ENCODE results near the gene MARCHF4. TPM values are rescaled to one million over a fixed set of nuclear protein-coding genes. Genes with fewer than 3 reads are reported as not detected.

Gene MARCHF4
- polyA plus RNA-seq, 3 donors from 2014 or later: 0.19 TPM; not detected in 2

GRCh38 chr2:216379977-216380376 is 7.7 kb upstream of the MARCHF4 start:
- Mint-ChIP-seq H3K27ac (no peak overlapping the region), H3K36me3 (peaks cover 0 to 4% (median 0%) of the 10 kb centered on the region in 3 donors), H3K4me3 (no peak overlapping the region), H3K27me3 (ENCODE audit: low read depth in 3 of 3) (peaks cover 0 to 12% (median 2%) of the 10 kb centered on the region in 3 donors), H3K9me3 (no peaks in the 10 kb centered on the region), H3K4me1 (no peaks in the 10 kb centered on the region)
- no peak for DNase-seq

GRCh38 chr2:216375286-216375685 is 3.0 kb upstream of the MARCHF4 start:
- DNase-seq: no peak
- Mint-ChIP-seq H3K27me3 (ENCODE audit: low read depth in 3 of 3) (peaks cover 20 to 43% (median 21%) of the 10 kb centered on the region in 3 donors), H3K27ac (no peak overlapping the region), H3K36me3 (peaks cover 0 to 4% (median 0%) of the 10 kb centered on the region in 3 donors), H3K9me3 (peaks cover 0 to 8% (median under 1%) of the 10 kb centered on the region in 6 donors), H3K4me3 (no peak overlapping the region), H3K4me1 (peaks cover 14 to 16% of the 10 kb centered on the region in 2 donors)

- Mint-ChIP-seq H3K9me3 (peaks cover 0 to 9% (median 1%) of the 10 kb centered on the region in 6 donors), H3K27me3 (ENCODE audit: low read depth in 3 of 3) (peaks cover 23 to 49% (median 26%) of the 10 kb centered on the region in 3 donors), H3K27ac (no peak overlapping the region), H3K4me3 (no peak overlapping the region), H3K36me3 (peaks cover 0 to 4% (median 0%) of the 10 kb centered on the region in 3 donors), H3K4me1 (peaks cover 14 to 16% of the 10 kb centered on the region in 2 donors)
- DNase-seq: no peak
These were observed 1.6 kb upstream of the MARCHF4 start for GRCh38 chr2:216373896-216374295.

- Mint-ChIP-seq H3K4me3 (peak overlapping the region in 2 of 5 donors; percentile 5 to 57), H3K9me3 (peaks cover 0 to 9% (median 1%) of the 10 kb centered on the region in 6 donors), H3K27me3 (ENCODE audit: low read depth in 3 of 3) (peaks cover 22 to 58% (median 26%) of the 10 kb centered on the region in 3 donors), H3K4me1 (peaks cover 14 to 16% of the 10 kb centered on the region in 2 donors), H3K36me3 (peaks cover 0 to 4% (median 0%) of the 10 kb centered on the region in 3 donors), H3K27ac (no peak overlapping the region)
- DNase-seq: no peak
These were observed 543 bp upstream of the MARCHF4 start for GRCh38 chr2:216372761-216373291.

GRCh38 chr2:216370961-216371712 is 1.1 kb downstream of the MARCHF4 start:
- no peak for DNase-seq
- peaks cover 0 to 9% (median 1%) of the 10 kb centered on the region in 6 donors for H3K9me3 Mint-ChIP-seq
- H3K27me3 Mint-ChIP-seq (ENCODE audit: low read depth in 3 of 3): peaks cover 27 to 58% (median 32%) of the 10 kb centered on the region in 3 donors
- H3K27ac Mint-ChIP-seq: no peak overlapping the region
- peak overlapping the region in 3 of 5 donors; percentile 1 to 33 (median 18) for H3K4me3 Mint-ChIP-seq
- peaks cover 14 to 16% of the 10 kb centered on the region in 2 donors for H3K4me1 Mint-ChIP-seq
- H3K36me3 Mint-ChIP-seq: peaks cover 0 to 4% (median 4%) of the 10 kb centered on the region in 3 donors

- H3K36me3 Mint-ChIP-seq: peaks cover 0 to 4% (median 4%) of the 10 kb centered on the region in 3 donors
- no peak overlapping the region for H3K4me3 Mint-ChIP-seq
- no peak for DNase-seq
- H3K27ac Mint-ChIP-seq: no peak overlapping the region
- H3K27me3 Mint-ChIP-seq (ENCODE audit: low read depth in 3 of 3): peaks cover 27 to 52% (median 32%) of the 10 kb centered on the region in 3 donors
- peaks cover 0 to 9% (median 1%) of the 10 kb centered on the region in 6 donors for H3K9me3 Mint-ChIP-seq
- H3K4me1 Mint-ChIP-seq: peaks cover 14 to 16% of the 10 kb centered on the region in 2 donors
These were observed 2.5 kb downstream of the MARCHF4 start for GRCh38 chr2:216369821-216370220.

- DNase-seq: no peak
- H3K27ac Mint-ChIP-seq: no peak overlapping the region
- H3K4me3 Mint-ChIP-seq: no peak overlapping the region
- H3K36me3 Mint-ChIP-seq: peaks cover 0 to 7% (median 4%) of the 10 kb centered on the region in 3 donors
- peaks cover 9 to 10% of the 10 kb centered on the region in 2 donors for H3K4me1 Mint-ChIP-seq
- H3K27me3 Mint-ChIP-seq (ENCODE audit: low read depth in 3 of 3): peaks cover 16 to 29% (median 18%) of the 10 kb centered on the region in 3 donors
- H3K9me3 Mint-ChIP-seq: peaks cover 0 to 8% (median 0%) of the 10 kb centered on the region in 6 donors
These were observed 5.4 kb downstream of the MARCHF4 start for GRCh38 chr2:216366777-216367471.

GRCh38 chr2:216365518-216365917 is 6.8 kb downstream of the MARCHF4 start:
- Mint-ChIP-seq H3K27ac (no peak overlapping the region), H3K4me3 (no peak overlapping the region), H3K27me3 (ENCODE audit: low read depth in 3 of 3) (peaks cover 11 to 23% (median 13%) of the 10 kb centered on the region in 3 donors)

GRCh38 chr2:216363221-216363620 is 9.1 kb downstream of the MARCHF4 start:
- Mint-ChIP-seq H3K27me3 (ENCODE audit: low read depth in 3 of 3) (peaks cover 5 to 8% (median 6%) of the 10 kb centered on the region in 3 donors), H3K4me3 (no peak overlapping the region), H3K4me1 (peaks cover 15 to 23% of the 10 kb centered on the region in 2 donors), H3K9me3 (no peaks in the 10 kb centered on the region), H3K27ac (no peak overlapping the region), H3K36me3 (peaks cover 0 to 8% (median 3%) of the 10 kb centered on the region in 3 donors)
- no peak for DNase-seq

More at GRCh38 chr2:216365518-216365917, 6.8 kb downstream of the MARCHF4 start:
- Mint-ChIP-seq H3K36me3 (peaks cover 0 to 8% (median 7%) of the 10 kb centered on the region in 3 donors), H3K9me3 (peaks cover 0 to 8% (median 0%) of the 10 kb centered on the region in 6 donors), H3K4me1 (peaks cover 11 to 18% of the 10 kb centered on the region in 2 donors)
- no peak for DNase-seq

- peaks cover 15 to 23% of the 10 kb centered on the region in 2 donors for H3K4me1 Mint-ChIP-seq
- no peaks in the 10 kb centered on the region for H3K9me3 Mint-ChIP-seq
- no peak overlapping the region for H3K4me3 Mint-ChIP-seq
- peaks cover 3 to 7% (median 6%) of the 10 kb centered on the region in 3 donors for H3K27me3 Mint-ChIP-seq (ENCODE audit: low read depth in 3 of 3)
- peaks cover 0 to 8% (median 3%) of the 10 kb centered on the region in 3 donors for H3K36me3 Mint-ChIP-seq
- no peak overlapping the region for H3K27ac Mint-ChIP-seq
- no peak for DNase-seq
These were observed 9.6 kb downstream of the MARCHF4 start for GRCh38 chr2:216362730-216363129.

GRCh38 chr2:216355711-216356110 is 16.6 kb downstream of the MARCHF4 start:
- no peak for DNase-seq
- H3K4me1 Mint-ChIP-seq: peaks cover 53 to 63% of the 10 kb centered on the region in 2 donors
- H3K27ac Mint-ChIP-seq: no peak overlapping the region
- H3K9me3 Mint-ChIP-seq: no peaks in the 10 kb centered on the region
- H3K36me3 Mint-ChIP-seq: peaks cover 0 to 3% (median 3%) of the 10 kb centered on the region in 3 donors
- no peak overlapping the region for H3K4me3 Mint-ChIP-seq
- peaks cover 1 to 7% (median 4%) of the 10 kb centered on the region in 3 donors for H3K27me3 Mint-ChIP-seq (ENCODE audit: low read depth in 3 of 3)

GRCh38 chr2:216354306-216354705 is 18.0 kb downstream of the MARCHF4 start:
- Mint-ChIP-seq H3K27me3 (ENCODE audit: low read depth in 3 of 3) (peaks cover 1 to 11% (median 9%) of the 10 kb centered on the region in 3 donors), H3K9me3 (no peaks in the 10 kb centered on the region), H3K4me3 (peak overlapping the region; percentile 57 to 95 (median 85)), H3K27ac (peak overlapping the region; percentile 87 to 99 (median 96)), H3K36me3 (peaks cover 0 to 3% (median 3%) of the 10 kb centered on the region in 3 donors), H3K4me1 (peaks cover 63 to 68% of the 10 kb centered on the region in 2 donors)
- DNase-seq: no peak

- peaks cover 70 to 79% of the 10 kb centered on the region in 2 donors for H3K4me1 Mint-ChIP-seq
These were observed 19.5 kb downstream of the MARCHF4 start for GRCh38 chr2:216352653-216353270.

More at GRCh38 chr2:216352653-216353270, 19.5 kb downstream of the MARCHF4 start:
- H3K27ac Mint-ChIP-seq: peak overlapping the region; percentile 87 to 99 (median 96)
- no peaks in the 10 kb centered on the region for H3K9me3 Mint-ChIP-seq
- peak overlapping the region; percentile 85 to 95 (median 86) for H3K4me3 Mint-ChIP-seq
- peak; percentile 61 to 70 (median 70) for DNase-seq
- peaks cover 1 to 11% (median 9%) of the 10 kb centered on the region in 3 donors for H3K27me3 Mint-ChIP-seq (ENCODE audit: low read depth in 3 of 3)
- H3K36me3 Mint-ChIP-seq: peaks cover 0 to 3% (median 3%) of the 10 kb centered on the region in 3 donors
